Heart right ventricle (tissue), 16 donors: ENCODE measurements around the gene LILRA2. TPM values are rescaled to one million over a fixed set of nuclear protein-coding genes. Genes with fewer than 3 reads are reported as not detected.

Experiments used
- ATAC-seq, 8 donors: fragments of 200-7000 bp; cut with Tn5 transposase; one replicate each; pipeline ENCODE4 v1.9.1; 2020; ENCODE audit warnings: mild to moderate bottlenecking in 8 of 8, moderate library complexity in 8 of 8, moderate number of reproducible peaks in 1 of 8
- DNase-seq, 2 donors: peaks; one replicate each; pipeline ENCODE4 v3.0.0-alpha.2; 2020
- H3K27ac ChIP-seq, 10 donors: fragments of 200-600 bp; sonication (generic) in 2 of 10; one replicate each; pipeline versions ENCODE4 v1.5.0 to v1.8.0; 2020 to 2022; ENCODE audit warnings: mild to moderate bottlenecking in 3 of 10
- H3K27me3 ChIP-seq, 7 donors: fragments of 200-600 bp; one replicate each; pipeline ENCODE4 v1.8.0; 2021 to 2022; ENCODE audit warnings: mild to moderate bottlenecking in 2 of 7
- H3K36me3 ChIP-seq, 9 donors: fragments of 200-600 bp; sonication (generic) in 1 of 9; one replicate each; pipeline versions ENCODE4 v1.5.0 to v1.8.0; 2020 to 2022; ENCODE audit warnings: mild to moderate bottlenecking in 2 of 9
- H3K4me1 ChIP-seq, 9 donors: fragments of 200-600 bp; sonication (generic) in 1 of 9; one replicate each; pipeline versions ENCODE4 v1.5.0 to v1.8.0; 2020 to 2022; ENCODE audit warnings: mild to moderate bottlenecking in 4 of 9
- H3K4me3 ChIP-seq, 10 donors: fragments of 200-600 bp; sonication (generic) in 2 of 10; one replicate each; pipeline versions ENCODE4 v1.5.0 to v1.8.0; 2020 to 2022; ENCODE audit warnings: mild to moderate bottlenecking in 7 of 10, moderate library complexity in 2 of 10
- H3K9me3 ChIP-seq, 11 donors: fragments of 200-600 bp in 10 of 11; sonication (generic) in 2 of 11; one replicate each; pipeline versions ENCODE4 v1.5.0 to v1.8.0; 2013 to 2022; ENCODE audit warnings: mild to moderate bottlenecking in 2 of 11, control low read depth in 1 of 11, moderate library complexity in 1 of 11
- WGBS, 2 donors: extraction: QIAGEN DNeasy Blood & Tissue Kit; methylation state at CpG; one replicate each; pipeline ENCODE4 v1.1.7; 2013; ENCODE audit warnings: inconsistent platforms in 1 of 2; 5-methylcytosine and 5-hydroxymethylcytosine counted together
- intact Hi-C, 10 donors: fragments of 100-400 bp; cut with DNase I; formaldehyde crosslinking; loops; one replicate each; pipeline versions ENCODE4 v1.11.1 to v1.14.2; 2022
- polyA plus RNA-seq, 2 donors: library from polyadenylated mRNA; stranded (reverse); fragments of 200-250 nt; gene quantifications; one replicate each; pipeline ENCODE4 v1.2.3, GENCODE V29; 2013
- total RNA-seq, 10 donors: library from RNA; stranded (reverse); fragmentation: NEBNext Ultra II Directional in 3 of 10; extraction: Animal tissue kit (Norgen Biotek cat#: 25700) in 3 of 10; gene quantifications; one replicate each; pipeline versions ENCODE4 v1.2.1 to v1.2.4, GENCODE V29; 2021 to 2023
- TF ChIP-seq, protein P1 (sequence below), 9 donors: fragments of 200-600 bp; sonication (generic) in 2 of 9; IDR thresholded peaks; one replicate each; pipeline versions ENCODE4 v1.5.0 to v1.8.0; 2021 to 2022; ENCODE audit warnings: antibody characterized with exemption in 9 of 9, mild to moderate bottlenecking in 5 of 9, moderate library complexity in 1 of 9
- donor health status: Arrhythmogenic right ventricular cardiomyopathy.
- donor health status: ischemic (EF 13 %, LVEDD 7.1; RV severe dilation, severe dysfunction).
- donor health status: healthy with polysubstance abuse.
- donor health status: DM: no; HTN: yes; CAD: no.
- donor health status: DM: no; HTN: no; CAD: no.
- donor health status: ischemic (EF 25% LVEDD 6.9; RV normal size, moderate dysfunction).
- donor health status: ischemic (EF 25% LVEDD 5.7; RV mildly dilated, moderate dysfunction).
- donor health status: healthy.
- donor health status: DM: yes; HTN: yes; CAD: no.
- donor health status: Ischemic cardiomyopathy.
- donor health status: ischemic (EF 35%, LVEDD 5.7; RV mildly dilated, moderate dysfunction).
- donor health status: nonischemic (EF 11% LVEDD 7.7; RV severe dilation, severe dysfunction).
- donor health status: DM: yes; HTN: yes; CAD: no.
- donor health status: PGD.
- donor health status: ischemic (EF 29% LVEDD 5.4; RV normal size, mild dysfunction).
- donor health status: nonischemic (EF 23%, LVEDD 6.1; RV moderate dilation, normal function).

The LILRA2 gene
- total and polyA plus RNA-seq, 12 donors: 0.22 to 3.3 (median 0.97) TPM

DNA sequence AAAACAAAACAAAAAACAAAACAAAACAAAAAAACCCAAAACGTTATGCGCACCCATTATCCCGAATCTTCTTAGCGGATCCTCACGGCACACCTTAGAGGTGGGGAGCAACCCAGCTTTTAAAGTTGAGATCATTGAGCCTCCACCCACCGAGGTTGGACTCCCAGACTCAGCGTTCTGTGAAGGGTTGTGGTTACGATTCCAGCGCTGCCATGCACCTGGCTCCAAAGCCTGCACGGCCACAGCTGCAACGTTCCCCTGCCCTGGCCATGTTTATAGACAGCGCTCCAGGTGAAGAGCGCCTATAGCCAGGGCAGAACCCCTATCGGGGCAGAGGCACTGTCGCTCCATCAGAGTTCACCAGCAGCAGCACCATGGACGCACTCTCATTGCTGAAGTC is 18.7 kb upstream of the LILRA2 start:
- ATAC-seq (no peak), DNase-seq (no peak)
- intact Hi-C loops: no loop called here
- no peaks in the 10 kb centered on the region for H3K9me3 ChIP-seq
- H3K4me3 ChIP-seq: no peak overlapping the region
- peaks cover 0 to 46% (median 12%) of the 10 kb centered on the region in 7 donors for H3K27me3 ChIP-seq
- WGBS, 2 donors: 89 to 91% methylated on average over 16 of the region's 16 CpGs
- H3K27ac ChIP-seq: no peak overlapping the region
- peaks cover 0 to 9% (median 0%) of the 10 kb centered on the region in 9 donors for H3K4me1 ChIP-seq
- TF ChIP-seq, protein P1, sequence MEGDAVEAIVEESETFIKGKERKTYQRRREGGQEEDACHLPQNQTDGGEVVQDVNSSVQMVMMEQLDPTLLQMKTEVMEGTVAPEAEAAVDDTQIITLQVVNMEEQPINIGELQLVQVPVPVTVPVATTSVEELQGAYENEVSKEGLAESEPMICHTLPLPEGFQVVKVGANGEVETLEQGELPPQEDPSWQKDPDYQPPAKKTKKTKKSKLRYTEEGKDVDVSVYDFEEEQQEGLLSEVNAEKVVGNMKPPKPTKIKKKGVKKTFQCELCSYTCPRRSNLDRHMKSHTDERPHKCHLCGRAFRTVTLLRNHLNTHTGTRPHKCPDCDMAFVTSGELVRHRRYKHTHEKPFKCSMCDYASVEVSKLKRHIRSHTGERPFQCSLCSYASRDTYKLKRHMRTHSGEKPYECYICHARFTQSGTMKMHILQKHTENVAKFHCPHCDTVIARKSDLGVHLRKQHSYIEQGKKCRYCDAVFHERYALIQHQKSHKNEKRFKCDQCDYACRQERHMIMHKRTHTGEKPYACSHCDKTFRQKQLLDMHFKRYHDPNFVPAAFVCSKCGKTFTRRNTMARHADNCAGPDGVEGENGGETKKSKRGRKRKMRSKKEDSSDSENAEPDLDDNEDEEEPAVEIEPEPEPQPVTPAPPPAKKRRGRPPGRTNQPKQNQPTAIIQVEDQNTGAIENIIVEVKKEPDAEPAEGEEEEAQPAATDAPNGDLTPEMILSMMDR (IDR thresholded peaks at IDR 0.05): no peak
- no peaks in the 10 kb centered on the region for H3K36me3 ChIP-seq

DNA sequence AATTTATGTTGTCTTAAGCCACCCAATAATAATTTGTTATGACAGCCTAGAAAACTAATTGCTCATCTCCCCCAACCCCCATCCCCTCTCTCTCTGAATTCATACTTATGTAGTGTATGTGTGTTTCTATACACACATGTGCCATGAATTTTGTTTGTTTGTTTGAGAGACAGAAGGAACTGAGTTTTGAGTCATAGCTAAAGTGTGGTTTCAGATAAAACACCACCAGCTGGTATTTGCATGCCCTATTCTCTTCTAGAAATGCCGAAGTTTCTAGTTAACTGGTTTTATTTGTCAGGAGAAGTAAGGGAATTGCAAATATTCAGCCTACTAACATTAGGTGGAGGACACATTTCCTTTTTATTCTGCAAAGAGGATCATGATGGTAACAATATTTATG is 17.4 kb upstream of the LILRA2 start:
- Histone ChIP-seq H3K9me3 (no peaks in the 10 kb centered on the region), H3K4me3 (no peak overlapping the region), H3K27me3 (peaks cover 0 to 43% (median 12%) of the 10 kb centered on the region in 7 donors), H3K4me1 (peaks cover 0 to 9% (median 0%) of the 10 kb centered on the region in 9 donors), H3K27ac (no peak overlapping the region), H3K36me3 (no peaks in the 10 kb centered on the region)
- no peak for ATAC-seq
- DNase-seq: no peak
- 65 to 86% methylated on average over 1 of the region's 1 CpG for WGBS, 2 donors
- intact Hi-C loops: no loop called here
- TF ChIP-seq, protein P1 (IDR thresholded peaks at IDR 0.05): no peak

DNA sequence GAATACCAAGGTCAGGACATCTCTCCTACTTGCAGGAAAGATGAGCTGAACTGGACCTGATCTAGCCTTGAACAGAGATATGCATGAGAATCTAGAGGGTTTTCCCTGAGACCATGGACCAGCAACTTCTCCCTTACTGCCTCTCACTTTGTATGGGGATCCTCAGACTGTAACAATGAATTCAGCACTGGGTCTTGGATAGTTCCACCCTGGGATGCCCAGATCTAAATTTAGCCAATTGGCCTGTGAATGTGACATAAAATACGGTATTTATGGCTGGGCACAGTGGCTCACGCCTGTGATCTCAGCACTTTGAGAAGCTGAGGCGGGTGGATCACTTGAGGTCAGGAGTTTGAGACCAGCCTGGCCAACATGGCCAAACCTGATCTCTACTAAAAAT is 15.3 kb upstream of the LILRA2 start:
- H3K27me3 ChIP-seq: peaks cover 0 to 48% (median 14%) of the 10 kb centered on the region in 7 donors
- TF ChIP-seq, protein P1 (IDR thresholded peaks at IDR 0.05): no peak
- no peak for DNase-seq
- 35 to 51% methylated on average over 3 of the region's 3 CpGs for WGBS, 2 donors
- H3K4me3 ChIP-seq: no peak overlapping the region
- ATAC-seq: no peak
- no peaks in the 10 kb centered on the region for H3K36me3 ChIP-seq
- no peaks in the 10 kb centered on the region for H3K4me1 ChIP-seq
- H3K9me3 ChIP-seq: no peaks in the 10 kb centered on the region
- no peak overlapping the region for H3K27ac ChIP-seq
- intact Hi-C loops: no loop called here

DNA sequence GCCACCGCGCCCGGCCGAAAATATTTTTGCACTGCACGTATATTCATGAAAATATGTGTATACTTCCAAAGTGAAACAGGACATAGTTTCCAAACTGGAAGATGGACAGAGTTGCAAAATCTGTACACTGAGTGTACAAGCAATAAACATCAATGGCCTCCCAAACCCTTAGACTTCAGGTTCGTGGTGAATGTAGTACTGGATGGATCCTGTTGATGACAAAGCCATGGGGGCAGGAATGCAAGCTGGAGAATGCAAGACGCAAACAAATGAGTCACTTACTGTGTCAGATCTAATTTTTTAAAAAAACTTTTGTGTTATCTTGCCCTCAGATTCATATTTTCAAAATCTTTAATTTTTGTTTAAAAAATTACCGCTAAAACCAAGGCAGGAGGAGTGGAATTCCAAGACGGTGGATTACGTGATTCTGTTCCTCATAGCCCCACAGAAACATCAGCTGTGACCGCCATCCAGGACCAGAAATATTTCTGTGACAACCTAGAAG is 12.7 kb upstream of the LILRA2 start:
- no peaks in the 10 kb centered on the region for H3K4me1 ChIP-seq
- intact Hi-C loops: no loop called here
- 88 to 89% methylated on average over 11 of the region's 11 CpGs for WGBS, 2 donors
- H3K27ac ChIP-seq: no peak overlapping the region
- H3K36me3 ChIP-seq: no peaks in the 10 kb centered on the region
- no peak for ATAC-seq
- no peak for DNase-seq
- peaks cover 0 to 42% (median 22%) of the 10 kb centered on the region in 7 donors for H3K27me3 ChIP-seq
- no peaks in the 10 kb centered on the region for H3K9me3 ChIP-seq
- H3K4me3 ChIP-seq: no peak overlapping the region
- TF ChIP-seq, protein P1 (IDR thresholded peaks at IDR 0.05): no peak
